Endothelial cell of umbilical vein (primary cell): ENCODE data around the gene PPP1R9B. TPM values are rescaled to one million over a fixed set of nuclear protein-coding genes. Genes with fewer than 3 reads are reported as not detected.

Source experiments
- BruUV-seq: library from RNA; stranded (reverse); fragments of 400-500 nt; replicated peaks from 2 replicates; lab custom pipeline; 2021; lab: Mats Ljungman, UMichigan
- CTCF ChIA-PET: fragments of 300-600, 350-600 bp; sonication (Branson Sonifier 250); formaldehyde crosslinking; loops from one replicate; lab custom pipeline; 2021; ENCODE audit warnings: antibody characterized with exemption, inconsistent platforms; lab: Charles Lee
- POLR2A ChIA-PET: fragments of 300-600, 350-600 bp; sonication (Branson Sonifier 250); formaldehyde crosslinking; loops from one replicate; lab custom pipeline; 2021; ENCODE audit warnings: antibody characterized with exemption, inconsistent platforms; lab: Charles Lee
- DNase-seq: peaks from one replicate; pipeline ENCODE4 v3.0.0-alpha.2; 2011; ENCODE audit warnings: low read depth, low spot score
- FAIRE-seq: peaks from 2 replicates; lab custom pipeline; 2011; peaks lifted over from hg19 to GRCh38; lab: Jason Lieb, UNC
- H2AFZ ChIP-seq: 2 replicates; pipeline ENCODE4 v1.6.0; 2012; ENCODE audit warnings: low read depth, low read length, control low read depth, inconsistent platforms
- H3K27ac ChIP-seq: 2 replicates; pipeline ENCODE4 v1.5.1; 2011; ENCODE audit warnings: low read depth, mild to moderate bottlenecking, control low read depth, low read length, moderate library complexity; ENCODE audit not compliant: insufficient read depth
- H3K27me3 ChIP-seq, 2 experiments: 2 replicates each; pipeline versions ENCODE4 v1.6.0 to v1.6.1; 2011; ENCODE audit warnings: low read length in 2 of 2, mixed read lengths in 1 of 2; ENCODE audit not compliant: control insufficient read depth in 2 of 2, insufficient read depth in 2 of 2
- H3K36me3 ChIP-seq, 2 experiments: 2 replicates in 1 of 2; 3 replicates in 1 of 2; pipeline ENCODE4 v1.5.1; 2011; ENCODE audit warnings: low read length in 2 of 2, mild to moderate bottlenecking in 1 of 2, moderate library complexity in 1 of 2; ENCODE audit not compliant: control insufficient read depth in 2 of 2, insufficient read depth in 2 of 2; ENCODE audit errors: extremely low read depth in 1 of 2
- H3K4me1 ChIP-seq: 3 replicates; pipeline ENCODE4 v1.5.1; 2011; ENCODE audit warnings: mild to moderate bottlenecking, low read length; ENCODE audit not compliant: control insufficient read depth, insufficient read depth; ENCODE audit errors: extremely low read depth
- H3K4me2 ChIP-seq: 2 replicates; pipeline ENCODE4 v1.6.1; 2011; ENCODE audit warnings: low read length, control low read depth, mixed read lengths; ENCODE audit not compliant: insufficient read depth
- H3K4me3 ChIP-seq, 3 experiments: fragments of 200-600 bp in 1 of 3; sonication (generic), shearing (Covaris generic) in 1 of 3; replicated peaks in 1 of 3; 2 replicates each; pipeline ENCODE4 v1.5.1; 2011 to 2016; ENCODE audit warnings: control low read depth in 3 of 3, low read length in 3 of 3, mild to moderate bottlenecking in 2 of 3, inconsistent platforms in 1 of 3, low read depth in 1 of 3, moderate library complexity in 1 of 3; ENCODE audit not compliant: insufficient read depth in 1 of 3
- H3K79me2 ChIP-seq: 2 replicates; pipeline ENCODE4 v1.6.0; 2012; ENCODE audit warnings: low read length, inconsistent platforms; ENCODE audit not compliant: control insufficient read depth, insufficient read depth
- H3K9ac ChIP-seq: replicated peaks from 2 replicates; pipeline ENCODE3; 2011; ENCODE audit warnings: low read length, control low read depth; ENCODE audit not compliant: insufficient read depth; ENCODE audit errors: extremely low read depth
- H3K9me1 ChIP-seq: replicated peaks from 3 replicates; pipeline ENCODE4 v1.6.0; 2011; ENCODE audit warnings: mild to moderate bottlenecking, low read length; ENCODE audit not compliant: control insufficient read depth, insufficient read depth; ENCODE audit errors: extremely low read depth
- H3K9me3 ChIP-seq: replicated peaks from 2 replicates; pipeline ENCODE4 v1.5.1; 2012; ENCODE audit warnings: low read length, inconsistent platforms; ENCODE audit not compliant: control insufficient read depth, insufficient read depth
- H4K20me1 ChIP-seq: replicated peaks from 2 replicates; pipeline ENCODE3; 2011; ENCODE audit warnings: mild to moderate bottlenecking, low read length; ENCODE audit not compliant: control insufficient read depth, insufficient read depth; ENCODE audit errors: extremely low read depth
- EZH2 ChIP-seq: IDR thresholded peaks from 2 replicates; pipeline ENCODE4 v1.6.1; 2012; ENCODE audit warnings: borderline replicate concordance, low read depth, mild to moderate bottlenecking, moderate library complexity, low read length, inconsistent platforms; ENCODE audit not compliant: severe bottlenecking
- FOS ChIP-seq: IDR thresholded peaks from 2 replicates; pipeline ENCODE4 v1.6.1; 2011; ENCODE audit warnings: mild to moderate bottlenecking, low read length, moderate library complexity, borderline replicate concordance; ENCODE audit not compliant: insufficient read depth
- GATA2 ChIP-seq: IDR thresholded peaks from 2 replicates; pipeline ENCODE4 v1.7.0; 2011; ENCODE audit warnings: low read depth, mild to moderate bottlenecking, moderate library complexity, mixed read lengths, low read length; ENCODE audit not compliant: insufficient read length, insufficient read depth
- JUN ChIP-seq: IDR thresholded peaks from 2 replicates; pipeline ENCODE4 v1.6.1; 2011; ENCODE audit warnings: borderline replicate concordance, low read depth; ENCODE audit not compliant: insufficient read length, insufficient read depth
- MYC ChIP-seq: IDR thresholded peaks from one replicate; pipeline ENCODE4 v1.6.1; 2011; ENCODE audit warnings: mild to moderate bottlenecking, low read depth, low read length
- POLR2A ChIP-seq: IDR thresholded peaks from 2 replicates; pipeline ENCODE4 v1.6.1; 2012; ENCODE audit warnings: low read depth, mild to moderate bottlenecking, control low read depth, low read length
- POLR2AphosphoS5 ChIP-seq: IDR thresholded peaks from 2 replicates; pipeline ENCODE4 v1.6.1; 2012; ENCODE audit warnings: low read depth, mild to moderate bottlenecking, control low read depth, low read length, moderate library complexity; ENCODE audit not compliant: insufficient read depth
- dilution Hi-C: fragments of 300-500 bp; cut with MboI; formaldehyde crosslinking; loops from one replicate; pipeline ENCODE4 v1.15.0; 2019; ENCODE audit warnings: low sequenced_read_pairs; ENCODE audit not compliant: extremely low pct_ligation_motif_present
- intact Hi-C: fragments of 100-400 bp; cut with micrococcal nuclease; formaldehyde crosslinking; loops from one replicate; pipeline ENCODE4 v1.10.0; 2022
- polyA plus RNA-seq, 4 experiments: library from polyadenylated mRNA; depleted of rRNA in 3 of 4; stranded (reverse) in 3 of 4; unstranded in 1 of 4; fragments of >200 nt; gene quantifications; 2 replicates each; pipeline versions ENCODE4 v1.2.1 to v1.2.3, GENCODE V29; 2011 to 2012; ENCODE audit warnings: missing spikeins in 1 of 4
- total RNA-seq: library from RNA; stranded (reverse); gene quantifications from 2 replicates; pipeline ENCODE4 v1.2.3, GENCODE V29; 2021
- TF ChIP-seq, protein P1 (sequence below): IDR thresholded peaks from 2 replicates; pipeline ENCODE4 v1.6.1; 2011; ENCODE audit not compliant: insufficient read depth, insufficient read length
- TF ChIP-seq, protein P2 (sequence below), 2 donors: IDR thresholded peaks; 1 replicate in 1 of 2; 2 replicates in 1 of 2; pipeline ENCODE4 v1.5.1; 2011; ENCODE audit warnings: low read length in 2 of 2, mild to moderate bottlenecking in 2 of 2, moderate library complexity in 2 of 2, control low read depth in 1 of 2, inconsistent platforms in 1 of 2, low read depth in 1 of 2; ENCODE audit not compliant: insufficient read depth in 1 of 2; ENCODE audit errors: extremely low read depth in 1 of 2

PPP1R9B gene
- total and polyA plus RNA-seq, 2 donors (not counting 3 experiments of a cell fraction or from before 2014, with no cell fraction given): 20.1 to 60.2 TPM

DNA sequence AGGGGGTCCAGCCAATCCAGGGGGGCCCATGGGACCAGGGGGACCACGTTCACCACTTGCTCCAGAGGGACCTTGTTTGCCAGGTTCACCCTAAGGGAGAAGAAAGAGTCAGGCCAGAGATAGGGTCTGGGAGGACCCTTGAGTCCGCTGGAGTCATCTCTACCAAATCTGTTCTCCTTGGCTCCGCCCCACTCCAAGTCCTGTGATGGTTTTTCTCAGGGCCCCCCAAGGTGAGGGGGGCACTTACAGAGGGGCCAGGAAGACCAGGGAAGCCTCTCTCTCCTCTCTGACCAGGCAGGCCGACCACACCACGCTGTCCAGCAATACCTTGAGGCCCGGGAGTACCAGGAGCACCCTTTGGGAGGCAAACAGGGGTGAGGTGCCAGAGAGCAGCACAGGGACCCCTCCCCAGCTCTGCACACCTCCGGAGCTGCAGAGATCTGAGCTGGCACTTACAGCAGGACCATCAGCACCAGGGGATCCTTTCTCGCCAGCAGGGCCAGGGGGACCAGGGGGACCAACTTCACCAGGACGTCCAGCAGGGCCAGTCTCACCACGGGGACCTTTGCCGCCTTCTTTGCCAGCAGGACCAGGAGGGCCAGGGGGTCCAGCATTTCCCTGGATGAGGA lies 38.6 kb upstream of the PPP1R9B start:
- POLR2A ChIA-PET: no interaction called here
- H3K9ac ChIP-seq: no peak overlapping the region
- dilution Hi-C loops (no loop called here), intact Hi-C loops (no loop called here)
- FAIRE-seq (no peak), DNase-seq (no peak)
- no peak overlapping the region for H3K4me3 ChIP-seq
- H3K27ac ChIP-seq: no peak overlapping the region
- H3K79me2 ChIP-seq: no peaks in the 10 kb centered on the region
- H3K36me3 ChIP-seq: no peaks in the 10 kb centered on the region
- no peaks in the 10 kb centered on the region for H4K20me1 ChIP-seq
- no peaks in the 10 kb centered on the region for H3K27me3 ChIP-seq
- no peak overlapping the region for H2AFZ ChIP-seq
- H3K4me1 ChIP-seq: no peaks in the 10 kb centered on the region
- TF ChIP-seq FOS (no peak), POLR2A (no peak), MYC (no peak), JUN (no peak), POLR2AphosphoS5 (no peak), GATA2 (no peak), EZH2 (no peak)
- TF ChIP-seq, protein P1, sequence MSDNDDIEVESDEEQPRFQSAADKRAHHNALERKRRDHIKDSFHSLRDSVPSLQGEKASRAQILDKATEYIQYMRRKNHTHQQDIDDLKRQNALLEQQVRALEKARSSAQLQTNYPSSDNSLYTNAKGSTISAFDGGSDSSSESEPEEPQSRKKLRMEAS: no peak
- TF ChIP-seq, protein P2, sequence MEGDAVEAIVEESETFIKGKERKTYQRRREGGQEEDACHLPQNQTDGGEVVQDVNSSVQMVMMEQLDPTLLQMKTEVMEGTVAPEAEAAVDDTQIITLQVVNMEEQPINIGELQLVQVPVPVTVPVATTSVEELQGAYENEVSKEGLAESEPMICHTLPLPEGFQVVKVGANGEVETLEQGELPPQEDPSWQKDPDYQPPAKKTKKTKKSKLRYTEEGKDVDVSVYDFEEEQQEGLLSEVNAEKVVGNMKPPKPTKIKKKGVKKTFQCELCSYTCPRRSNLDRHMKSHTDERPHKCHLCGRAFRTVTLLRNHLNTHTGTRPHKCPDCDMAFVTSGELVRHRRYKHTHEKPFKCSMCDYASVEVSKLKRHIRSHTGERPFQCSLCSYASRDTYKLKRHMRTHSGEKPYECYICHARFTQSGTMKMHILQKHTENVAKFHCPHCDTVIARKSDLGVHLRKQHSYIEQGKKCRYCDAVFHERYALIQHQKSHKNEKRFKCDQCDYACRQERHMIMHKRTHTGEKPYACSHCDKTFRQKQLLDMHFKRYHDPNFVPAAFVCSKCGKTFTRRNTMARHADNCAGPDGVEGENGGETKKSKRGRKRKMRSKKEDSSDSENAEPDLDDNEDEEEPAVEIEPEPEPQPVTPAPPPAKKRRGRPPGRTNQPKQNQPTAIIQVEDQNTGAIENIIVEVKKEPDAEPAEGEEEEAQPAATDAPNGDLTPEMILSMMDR (IDR thresholded peaks at IDR 0.05; ENCODE audit: extremely low read depth in 1 of 2, insufficient read depth in 1 of 2, low read depth in 1 of 2, low read length in 2 of 2): no peak
- H3K4me2 ChIP-seq: no peak overlapping the region
- CTCF ChIA-PET: interaction anchor here (3.1 kb wide), 1 partner anchor 20 kb away, joined by 15 read pairs; no protein-coding TSS in a partner anchor
- no peaks in the 10 kb centered on the region for H3K9me1 ChIP-seq
- BruUV-seq: no TSS peak
- no peaks in the 10 kb centered on the region for H3K9me3 ChIP-seq
